Measurements from ENCODE around the gene ZNF497. TPM values are rescaled to one million over a fixed set of nuclear protein-coding genes. Genes with fewer than 3 reads are reported as not detected.

The ZNF497 gene
- total and polyA plus RNA-seq, 2 of the 8 experiments (the other 6 are each of a cell fraction or from before 2014, with no cell fraction given), result 0.93 to 1.4 TPM

DNA sequence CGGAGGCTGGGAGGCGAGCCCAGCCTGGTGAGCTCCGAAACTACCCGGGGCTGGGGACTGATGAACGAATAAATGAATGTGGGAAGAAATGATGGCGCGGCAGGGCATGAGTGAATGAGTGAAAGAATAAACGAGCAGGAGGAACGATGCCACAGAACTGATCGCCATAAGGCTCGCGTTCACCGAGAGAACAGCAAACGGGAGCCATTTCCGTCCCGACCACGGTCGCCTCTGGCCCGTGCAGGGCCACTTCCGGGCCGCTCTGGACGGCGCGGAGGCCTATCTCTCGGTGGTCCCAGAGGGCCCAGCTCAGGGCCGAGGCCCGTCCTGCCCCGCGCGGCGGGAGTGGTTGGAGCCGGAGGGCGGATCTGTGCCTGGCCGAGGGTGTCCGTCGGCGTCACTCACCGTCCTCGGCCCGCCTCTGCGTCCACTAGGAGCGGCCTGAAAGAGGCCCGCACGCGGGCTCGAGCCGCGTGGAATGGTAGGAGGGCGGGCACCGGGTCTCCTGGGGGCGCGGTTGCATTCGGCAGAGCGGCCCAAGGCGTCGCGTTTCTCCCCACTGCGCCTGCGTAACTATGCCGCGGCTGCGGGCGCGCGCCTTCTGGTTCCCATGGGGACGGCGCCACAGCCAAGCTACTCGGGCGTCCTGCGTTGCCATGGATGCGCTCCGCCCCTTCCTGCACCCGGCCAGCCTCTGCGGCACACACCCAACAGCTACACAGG is at the start of gene ZNF497 (continued):
- TF ChIP-seq, protein P1, sequence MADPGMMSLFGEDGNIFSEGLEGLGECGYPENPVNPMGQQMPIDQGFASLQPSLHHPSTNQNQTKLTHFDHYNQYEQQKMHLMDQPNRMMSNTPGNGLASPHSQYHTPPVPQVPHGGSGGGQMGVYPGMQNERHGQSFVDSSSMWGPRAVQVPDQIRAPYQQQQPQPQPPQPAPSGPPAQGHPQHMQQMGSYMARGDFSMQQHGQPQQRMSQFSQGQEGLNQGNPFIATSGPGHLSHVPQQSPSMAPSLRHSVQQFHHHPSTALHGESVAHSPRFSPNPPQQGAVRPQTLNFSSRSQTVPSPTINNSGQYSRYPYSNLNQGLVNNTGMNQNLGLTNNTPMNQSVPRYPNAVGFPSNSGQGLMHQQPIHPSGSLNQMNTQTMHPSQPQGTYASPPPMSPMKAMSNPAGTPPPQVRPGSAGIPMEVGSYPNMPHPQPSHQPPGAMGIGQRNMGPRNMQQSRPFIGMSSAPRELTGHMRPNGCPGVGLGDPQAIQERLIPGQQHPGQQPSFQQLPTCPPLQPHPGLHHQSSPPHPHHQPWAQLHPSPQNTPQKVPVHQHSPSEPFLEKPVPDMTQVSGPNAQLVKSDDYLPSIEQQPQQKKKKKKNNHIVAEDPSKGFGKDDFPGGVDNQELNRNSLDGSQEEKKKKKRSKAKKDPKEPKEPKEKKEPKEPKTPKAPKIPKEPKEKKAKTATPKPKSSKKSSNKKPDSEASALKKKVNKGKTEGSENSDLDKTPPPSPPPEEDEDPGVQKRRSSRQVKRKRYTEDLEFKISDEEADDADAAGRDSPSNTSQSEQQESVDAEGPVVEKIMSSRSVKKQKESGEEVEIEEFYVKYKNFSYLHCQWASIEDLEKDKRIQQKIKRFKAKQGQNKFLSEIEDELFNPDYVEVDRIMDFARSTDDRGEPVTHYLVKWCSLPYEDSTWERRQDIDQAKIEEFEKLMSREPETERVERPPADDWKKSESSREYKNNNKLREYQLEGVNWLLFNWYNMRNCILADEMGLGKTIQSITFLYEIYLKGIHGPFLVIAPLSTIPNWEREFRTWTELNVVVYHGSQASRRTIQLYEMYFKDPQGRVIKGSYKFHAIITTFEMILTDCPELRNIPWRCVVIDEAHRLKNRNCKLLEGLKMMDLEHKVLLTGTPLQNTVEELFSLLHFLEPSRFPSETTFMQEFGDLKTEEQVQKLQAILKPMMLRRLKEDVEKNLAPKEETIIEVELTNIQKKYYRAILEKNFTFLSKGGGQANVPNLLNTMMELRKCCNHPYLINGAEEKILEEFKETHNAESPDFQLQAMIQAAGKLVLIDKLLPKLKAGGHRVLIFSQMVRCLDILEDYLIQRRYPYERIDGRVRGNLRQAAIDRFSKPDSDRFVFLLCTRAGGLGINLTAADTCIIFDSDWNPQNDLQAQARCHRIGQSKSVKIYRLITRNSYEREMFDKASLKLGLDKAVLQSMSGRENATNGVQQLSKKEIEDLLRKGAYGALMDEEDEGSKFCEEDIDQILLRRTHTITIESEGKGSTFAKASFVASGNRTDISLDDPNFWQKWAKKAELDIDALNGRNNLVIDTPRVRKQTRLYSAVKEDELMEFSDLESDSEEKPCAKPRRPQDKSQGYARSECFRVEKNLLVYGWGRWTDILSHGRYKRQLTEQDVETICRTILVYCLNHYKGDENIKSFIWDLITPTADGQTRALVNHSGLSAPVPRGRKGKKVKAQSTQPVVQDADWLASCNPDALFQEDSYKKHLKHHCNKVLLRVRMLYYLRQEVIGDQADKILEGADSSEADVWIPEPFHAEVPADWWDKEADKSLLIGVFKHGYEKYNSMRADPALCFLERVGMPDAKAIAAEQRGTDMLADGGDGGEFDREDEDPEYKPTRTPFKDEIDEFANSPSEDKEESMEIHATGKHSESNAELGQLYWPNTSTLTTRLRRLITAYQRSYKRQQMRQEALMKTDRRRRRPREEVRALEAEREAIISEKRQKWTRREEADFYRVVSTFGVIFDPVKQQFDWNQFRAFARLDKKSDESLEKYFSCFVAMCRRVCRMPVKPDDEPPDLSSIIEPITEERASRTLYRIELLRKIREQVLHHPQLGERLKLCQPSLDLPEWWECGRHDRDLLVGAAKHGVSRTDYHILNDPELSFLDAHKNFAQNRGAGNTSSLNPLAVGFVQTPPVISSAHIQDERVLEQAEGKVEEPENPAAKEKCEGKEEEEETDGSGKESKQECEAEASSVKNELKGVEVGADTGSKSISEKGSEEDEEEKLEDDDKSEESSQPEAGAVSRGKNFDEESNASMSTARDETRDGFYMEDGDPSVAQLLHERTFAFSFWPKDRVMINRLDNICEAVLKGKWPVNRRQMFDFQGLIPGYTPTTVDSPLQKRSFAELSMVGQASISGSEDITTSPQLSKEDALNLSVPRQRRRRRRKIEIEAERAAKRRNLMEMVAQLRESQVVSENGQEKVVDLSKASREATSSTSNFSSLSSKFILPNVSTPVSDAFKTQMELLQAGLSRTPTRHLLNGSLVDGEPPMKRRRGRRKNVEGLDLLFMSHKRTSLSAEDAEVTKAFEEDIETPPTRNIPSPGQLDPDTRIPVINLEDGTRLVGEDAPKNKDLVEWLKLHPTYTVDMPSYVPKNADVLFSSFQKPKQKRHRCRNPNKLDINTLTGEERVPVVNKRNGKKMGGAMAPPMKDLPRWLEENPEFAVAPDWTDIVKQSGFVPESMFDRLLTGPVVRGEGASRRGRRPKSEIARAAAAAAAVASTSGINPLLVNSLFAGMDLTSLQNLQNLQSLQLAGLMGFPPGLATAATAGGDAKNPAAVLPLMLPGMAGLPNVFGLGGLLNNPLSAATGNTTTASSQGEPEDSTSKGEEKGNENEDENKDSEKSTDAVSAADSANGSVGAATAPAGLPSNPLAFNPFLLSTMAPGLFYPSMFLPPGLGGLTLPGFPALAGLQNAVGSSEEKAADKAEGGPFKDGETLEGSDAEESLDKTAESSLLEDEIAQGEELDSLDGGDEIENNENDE (IDR thresholded peaks at IDR 0.05; ENCODE audit: insufficient replicate concordance, low read length), result no peak
- TF ChIP-seq CREB1 (IDR thresholded peaks at IDR 0.05), result peak; percentile 36; the same call in 1 of the 2 replicates

Measured in H1 (cell line).